HEK293 (cell line): ENCODE data around the gene TSPAN13.

Source experiments
- CTCF ChIA-PET: fragments of 350-600 bp; formaldehyde crosslinking; extraction: SDS; loops from one replicate; lab custom pipeline; 2021; ENCODE audit warnings: antibody characterized with exemption; lab: Yijun Ruan, JAX
- POLR2A ChIA-PET: fragments of 300-600 bp; formaldehyde crosslinking; extraction: SDS; loops from one replicate; lab custom pipeline; 2020; ENCODE audit warnings: antibody characterized with exemption, inconsistent platforms; lab: Yijun Ruan, JAX
- H3K27ac ChIP-seq: fragments of 200-500 bp; sonication (Bioruptor generic); 2 replicates; pipeline ENCODE4 v1.5.1; 2014; ENCODE audit warnings: low read depth, low read length, control low read depth, inconsistent platforms; ENCODE audit errors: extremely low read depth
- H3K36me3 ChIP-seq, 2 experiments: fragments of 200-500 bp in 1 of 2; sonication (Bioruptor generic) in 1 of 2; 1 replicate in 1 of 2; 2 replicates in 1 of 2; pipeline ENCODE4 v1.5.1; 2014 to 2017; ENCODE audit warnings: inconsistent platforms in 2 of 2, low read length in 2 of 2; ENCODE audit not compliant: control insufficient read depth in 2 of 2, insufficient read depth in 1 of 2
- H3K4me1 ChIP-seq: fragments of 200-500 bp; sonication (Bioruptor generic); 2 replicates; pipeline ENCODE4 v1.5.1; 2014; ENCODE audit warnings: mild to moderate bottlenecking, low read length, inconsistent platforms; ENCODE audit not compliant: control insufficient read depth, insufficient read depth
- H3K4me3 ChIP-seq: 2 replicates; pipeline ENCODE4 v1.5.1; 2011; ENCODE audit warnings: low read depth, mild to moderate bottlenecking, control low read depth, low read length, moderate library complexity
- H3K9me3 ChIP-seq: fragments of 200-500 bp; sonication (Bioruptor generic); 2 replicates; pipeline ENCODE4 v1.5.1; 2014; ENCODE audit warnings: low read depth, low read length, inconsistent platforms; ENCODE audit not compliant: control insufficient read depth, insufficient read depth
- HOXA7 ChIP-seq: sonication (generic); formaldehyde crosslinking; IDR thresholded peaks from 2 replicates; pipeline ENCODE4 v1.8.1; 2022; ENCODE audit warnings: missing genetic modification reagents, borderline replicate concordance
- INSM2 ChIP-seq: fragments of 450-650 bp; formaldehyde crosslinking; IDR thresholded peaks from 2 replicates; pipeline ENCODE4 v1.5.1; 2016; ENCODE audit warnings: missing biosample characterization, missing genetic modification characterization
- KLF1 ChIP-seq: fragments of 450-650 bp; formaldehyde crosslinking; IDR thresholded peaks from 2 replicates; pipeline ENCODE4 v1.5.1; 2016; ENCODE audit warnings: missing biosample characterization, missing genetic modification characterization
- MEIS1 ChIP-seq: sonication (generic); formaldehyde crosslinking; IDR thresholded peaks from 2 replicates; pipeline ENCODE4 v1.8.1; 2022; ENCODE audit warnings: missing genetic modification reagents, mild to moderate bottlenecking, borderline replicate concordance
- MZF1 ChIP-seq: fragments of 450-650 bp; formaldehyde crosslinking; IDR thresholded peaks from 2 replicates; pipeline ENCODE4 v1.5.1; 2017; ENCODE audit warnings: missing biosample characterization, missing genetic modification characterization, borderline replicate concordance
- OVOL3 ChIP-seq: fragments of 450-650 bp; formaldehyde crosslinking; IDR thresholded peaks from 2 replicates; pipeline ENCODE4 v1.5.1; 2016; ENCODE audit warnings: missing biosample characterization, missing genetic modification characterization
- TSHZ1 ChIP-seq: fragments of 450-650 bp; formaldehyde crosslinking; IDR thresholded peaks from 2 replicates; pipeline ENCODE4 v1.5.1; 2016; ENCODE audit warnings: missing biosample characterization, missing genetic modification characterization, borderline replicate concordance
- ZBTB7A ChIP-seq: fragments of 450-650 bp; formaldehyde crosslinking; IDR thresholded peaks from 2 replicates; pipeline ENCODE4 v1.5.1; 2016; ENCODE audit warnings: low read depth, missing biosample characterization, missing genetic modification characterization
- ZBTB8A ChIP-seq: fragments of 450-650 bp; formaldehyde crosslinking; IDR thresholded peaks from 2 replicates; pipeline ENCODE4 v1.5.1; 2016; ENCODE audit warnings: missing biosample characterization, missing genetic modification characterization
- ZFP41 ChIP-seq: fragments of 450-650 bp; formaldehyde crosslinking; IDR thresholded peaks from 2 replicates; pipeline ENCODE4 v1.5.1; 2016; ENCODE audit warnings: missing biosample characterization, missing genetic modification characterization, borderline replicate concordance
- ZNF175 ChIP-seq: fragments of 450-650 bp; formaldehyde crosslinking; IDR thresholded peaks from 2 replicates; pipeline ENCODE4 v1.5.1; 2016; ENCODE audit warnings: missing biosample characterization, missing genetic modification characterization
- ZNF37A ChIP-seq: fragments of 450-650 bp; IDR thresholded peaks from 2 replicates; pipeline ENCODE4 v1.5.1; 2018; ENCODE audit warnings: missing biosample characterization, missing genetic modification characterization
- ZNF580 ChIP-seq: fragments of 450-650 bp; formaldehyde crosslinking; IDR thresholded peaks from 2 replicates; pipeline ENCODE4 v1.5.1; 2016; ENCODE audit warnings: missing biosample characterization, missing genetic modification characterization
- ZNF660 ChIP-seq: fragments of 450-650 bp; IDR thresholded peaks from 2 replicates; pipeline ENCODE4 v1.5.1; 2018; ENCODE audit warnings: missing biosample characterization, mild to moderate bottlenecking, missing genetic modification characterization
- ZNF701 ChIP-seq: fragments of 450-650 bp; formaldehyde crosslinking; IDR thresholded peaks from 2 replicates; pipeline ENCODE4 v1.5.1; 2016; ENCODE audit warnings: missing biosample characterization, missing genetic modification characterization
- ZNF704 ChIP-seq: fragments of 450-650 bp; formaldehyde crosslinking; IDR thresholded peaks from 2 replicates; pipeline ENCODE4 v1.5.1; 2016; ENCODE audit warnings: missing biosample characterization, missing genetic modification characterization
- ZNF747 ChIP-seq: fragments of 450-650 bp; formaldehyde crosslinking; IDR thresholded peaks from 2 replicates; pipeline ENCODE4 v1.5.1; 2016; ENCODE audit warnings: missing biosample characterization, missing genetic modification characterization
- ZNF843 ChIP-seq: fragments of 450-650 bp; formaldehyde crosslinking; IDR thresholded peaks from 2 replicates; pipeline ENCODE4 v1.5.1; 2016; ENCODE audit warnings: missing biosample characterization, missing genetic modification characterization
- ZSCAN16 ChIP-seq: fragments of 450-650 bp; formaldehyde crosslinking; IDR thresholded peaks from 2 replicates; pipeline ENCODE4 v1.5.1; 2016; ENCODE audit warnings: missing biosample characterization, missing genetic modification characterization
- ZSCAN4 ChIP-seq: fragments of 450-650 bp; formaldehyde crosslinking; IDR thresholded peaks from 2 replicates; pipeline ENCODE4 v1.5.1; 2017; ENCODE audit warnings: missing biosample characterization, missing genetic modification characterization

Gene TSPAN13

GRCh38 chr7:16739863-16740622 is 13.5 kb upstream of the TSPAN13 start (continued):
- 0 out of 2 replicates have a peak, but pooled peaks have one; percentile 10 for TF ChIP-seq TSHZ1
- no peak for TF ChIP-seq ZNF580
- TF ChIP-seq, all 188 proteins: peak for 26

- no peaks in the 10 kb centered on the region for H3K9me3 ChIP-seq
- POLR2A ChIA-PET: no interaction called here
- H3K27ac ChIP-seq: no peak overlapping the region
- no peaks in the 10 kb centered on the region for H3K36me3 ChIP-seq
- CTCF ChIA-PET: no interaction called here
- no peak overlapping the region for H3K4me3 ChIP-seq
- peaks cover 14% of the 10 kb centered on the region for H3K4me1 ChIP-seq
- TF ChIP-seq ZNF843 (tag by site-specific recombination) (no peak), ZNF747 (tag by site-specific recombination) (no peak), ZNF37A (tag by site-specific recombination) (no peak), ZNF704 (tag by site-specific recombination) (no peak), INSM2 (tag by site-specific recombination) (no peak), MZF1 (tag by site-specific recombination) (no peak), HOXA7 (CRISPR knock-in tag) (no peak), ZNF175 (tag by site-specific recombination) (no peak), ZFP41 (no peak), KLF1 (tag by site-specific recombination) (no peak), ZBTB8A (tag by site-specific recombination) (no peak), ZNF701 (tag by site-specific recombination) (no peak), ZNF660 (tag by site-specific recombination) (no peak), OVOL3 (tag by site-specific recombination) (no peak), ZSCAN16 (tag by site-specific recombination) (no peak), ZSCAN4 (tag by site-specific recombination) (no peak), MEIS1 (CRISPR knock-in tag) (no peak), ZBTB7A (tag by site-specific recombination) (no peak)
Observed at GRCh38 chr7:16740623-16740953, 13.0 kb upstream of the TSPAN13 start.
